BE2C (cell line): ENCODE data around the gene CPN2. TPM values are rescaled to one million over a fixed set of nuclear protein-coding genes. Genes with fewer than 3 reads are reported as not detected.

Experiments
- DNase-seq: peaks from one replicate; pipeline ENCODE4 v3.0.0-alpha.2; 2020
- H3K27me3 ChIP-seq: fragments of 250-450 bp; sonication (Bioruptor Pico); 2 replicates; pipeline ENCODE4 v1.5.1; 2020; ENCODE audit warnings: mild to moderate bottlenecking
- H3K36me3 ChIP-seq: fragments of 250-450 bp; sonication (Bioruptor Pico); 2 replicates; pipeline ENCODE4 v1.5.1; 2020; ENCODE audit warnings: mild to moderate bottlenecking
- H3K4me1 ChIP-seq: fragments of 250-450 bp; sonication (Bioruptor Pico); 2 replicates; pipeline ENCODE4 v1.5.1; 2020
- H3K4me3 ChIP-seq: 2 replicates; pipeline ENCODE4 v1.5.1; 2011; ENCODE audit warnings: low read depth, low read length
- H3K9me3 ChIP-seq: fragments of 250-450 bp; sonication (Bioruptor Pico); 2 replicates; pipeline ENCODE4 v1.5.1; 2020
- polyA plus RNA-seq: library from polyadenylated mRNA; unstranded; fragments of >200 nt; gene quantifications from one replicate; pipeline ENCODE4 v1.2.1, GENCODE V29; 2012; ENCODE audit warnings: low read depth, missing spikeins; ENCODE audit not compliant: insufficient read length, insufficient read depth
- TF ChIP-seq, protein P1 (sequence below): IDR thresholded peaks from 2 replicates; pipeline ENCODE4 v1.5.1; 2012; ENCODE audit warnings: mild to moderate bottlenecking, low read depth, low read length

Gene CPN2, protein sequence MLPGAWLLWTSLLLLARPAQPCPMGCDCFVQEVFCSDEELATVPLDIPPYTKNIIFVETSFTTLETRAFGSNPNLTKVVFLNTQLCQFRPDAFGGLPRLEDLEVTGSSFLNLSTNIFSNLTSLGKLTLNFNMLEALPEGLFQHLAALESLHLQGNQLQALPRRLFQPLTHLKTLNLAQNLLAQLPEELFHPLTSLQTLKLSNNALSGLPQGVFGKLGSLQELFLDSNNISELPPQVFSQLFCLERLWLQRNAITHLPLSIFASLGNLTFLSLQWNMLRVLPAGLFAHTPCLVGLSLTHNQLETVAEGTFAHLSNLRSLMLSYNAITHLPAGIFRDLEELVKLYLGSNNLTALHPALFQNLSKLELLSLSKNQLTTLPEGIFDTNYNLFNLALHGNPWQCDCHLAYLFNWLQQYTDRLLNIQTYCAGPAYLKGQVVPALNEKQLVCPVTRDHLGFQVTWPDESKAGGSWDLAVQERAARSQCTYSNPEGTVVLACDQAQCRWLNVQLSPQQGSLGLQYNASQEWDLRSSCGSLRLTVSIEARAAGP
- not detected for polyA plus RNA-seq

- H3K36me3 ChIP-seq = no peaks in the 10 kb centered on the region
- H3K9me3 ChIP-seq = no peaks in the 10 kb centered on the region
- no peak within 1 kb of the TSS for H3K4me3 ChIP-seq
- TF ChIP-seq, protein P1, sequence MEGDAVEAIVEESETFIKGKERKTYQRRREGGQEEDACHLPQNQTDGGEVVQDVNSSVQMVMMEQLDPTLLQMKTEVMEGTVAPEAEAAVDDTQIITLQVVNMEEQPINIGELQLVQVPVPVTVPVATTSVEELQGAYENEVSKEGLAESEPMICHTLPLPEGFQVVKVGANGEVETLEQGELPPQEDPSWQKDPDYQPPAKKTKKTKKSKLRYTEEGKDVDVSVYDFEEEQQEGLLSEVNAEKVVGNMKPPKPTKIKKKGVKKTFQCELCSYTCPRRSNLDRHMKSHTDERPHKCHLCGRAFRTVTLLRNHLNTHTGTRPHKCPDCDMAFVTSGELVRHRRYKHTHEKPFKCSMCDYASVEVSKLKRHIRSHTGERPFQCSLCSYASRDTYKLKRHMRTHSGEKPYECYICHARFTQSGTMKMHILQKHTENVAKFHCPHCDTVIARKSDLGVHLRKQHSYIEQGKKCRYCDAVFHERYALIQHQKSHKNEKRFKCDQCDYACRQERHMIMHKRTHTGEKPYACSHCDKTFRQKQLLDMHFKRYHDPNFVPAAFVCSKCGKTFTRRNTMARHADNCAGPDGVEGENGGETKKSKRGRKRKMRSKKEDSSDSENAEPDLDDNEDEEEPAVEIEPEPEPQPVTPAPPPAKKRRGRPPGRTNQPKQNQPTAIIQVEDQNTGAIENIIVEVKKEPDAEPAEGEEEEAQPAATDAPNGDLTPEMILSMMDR = no peak
- DNase-seq = no peak
- H3K27me3 ChIP-seq = no peaks in the 10 kb centered on the region
- no peaks in the 10 kb centered on the region for H3K4me1 ChIP-seq
Observed at GRCh38 chr3:194351080-194351672, at the start of gene CPN2. CPN2 (minus strand) TSS chr3:194351328; CDS start chr3:194342702, 8,626 bp downstream.

DNA sequence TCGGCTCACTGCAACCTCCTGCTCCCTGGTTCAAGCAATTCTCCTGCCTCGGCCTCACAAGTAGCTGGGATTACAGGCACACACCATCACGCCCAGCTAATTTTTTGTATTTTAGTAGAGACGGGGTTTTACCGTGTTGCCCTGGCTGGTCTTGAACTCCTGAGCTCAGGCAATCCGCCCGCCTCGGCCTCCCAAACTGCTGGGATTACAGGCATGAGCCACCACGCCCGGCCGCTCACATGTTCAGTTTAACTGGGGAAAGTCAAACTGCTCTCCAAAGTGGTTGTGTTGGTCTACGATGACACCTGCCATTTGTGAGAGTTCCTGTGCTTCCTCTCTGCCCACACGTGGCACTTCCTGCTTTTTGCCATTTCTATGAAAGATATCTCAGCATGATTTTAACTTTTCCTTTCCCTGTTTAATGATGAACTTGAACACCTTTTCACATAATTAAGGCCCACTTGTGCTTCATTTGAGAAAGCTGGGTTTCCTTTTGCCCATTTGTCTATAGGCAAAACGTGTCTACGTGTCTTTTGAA, 48.8 kb upstream of the CPN2 start:
- H3K4me3 ChIP-seq = no peak overlapping the region
- DNase-seq = no peak
- TF ChIP-seq, protein P1 = no peak

GRCh38 chr3:194399166-194399565, 48.0 kb upstream of the CPN2 start, which contains the start of gene GP5:
GP5 (minus strand) TSS chr3:194399266; CDS start chr3:194398282, 984 bp downstream.
- H3K9me3 ChIP-seq = no peaks in the 10 kb centered on the region
- TF ChIP-seq, protein P1 = no peak
- H3K27me3 ChIP-seq = no peaks in the 10 kb centered on the region
- peaks cover 3% of the 10 kb centered on the region; the same call in 1 of the 2 replicates for H3K36me3 ChIP-seq
- no peak for DNase-seq
- H3K4me1 ChIP-seq = no peaks in the 10 kb centered on the region
- peak within 1 kb of the TSS; percentile 40 for H3K4me3 ChIP-seq

More for the DNA sequence above, 48.8 kb upstream of the CPN2 start:
- Histone ChIP-seq H3K9me3 (no peaks in the 10 kb centered on the region), H3K36me3 (peaks cover 6% of the 10 kb centered on the region), H3K4me1 (no peaks in the 10 kb centered on the region), H3K27me3 (no peaks in the 10 kb centered on the region)

DNA sequence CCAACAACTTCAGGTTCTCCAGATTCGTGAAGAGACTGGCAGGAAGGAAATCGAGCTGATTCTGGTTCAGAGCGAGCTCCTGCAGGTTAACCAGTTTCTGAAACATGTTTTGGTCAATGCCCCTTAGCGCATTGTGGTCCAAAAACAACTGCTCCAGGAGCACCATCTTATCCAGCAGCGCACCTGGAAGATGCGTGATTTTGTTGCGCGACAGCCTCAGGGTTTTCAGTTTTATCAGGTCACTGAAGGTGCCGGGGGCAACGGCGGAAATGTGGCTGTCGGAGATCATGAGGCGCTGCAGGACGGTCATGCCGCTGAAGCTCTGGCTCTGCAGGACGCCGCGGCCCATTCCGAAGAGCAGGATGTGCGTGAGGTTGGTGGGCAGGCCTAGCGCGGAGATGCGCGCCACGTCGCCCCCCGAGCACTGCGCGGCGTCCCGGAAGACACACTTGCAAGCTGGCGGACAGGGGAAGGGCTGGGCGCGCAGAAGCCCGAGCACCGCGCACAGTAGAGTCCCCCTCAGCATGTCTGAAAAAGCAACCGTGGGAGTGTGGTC, 46.7 kb upstream of the CPN2 start:
- Histone ChIP-seq H3K4me3 (peak overlapping the region; percentile 40), H3K36me3 (no peaks in the 10 kb centered on the region), H3K4me1 (no peaks in the 10 kb centered on the region)

DNA sequence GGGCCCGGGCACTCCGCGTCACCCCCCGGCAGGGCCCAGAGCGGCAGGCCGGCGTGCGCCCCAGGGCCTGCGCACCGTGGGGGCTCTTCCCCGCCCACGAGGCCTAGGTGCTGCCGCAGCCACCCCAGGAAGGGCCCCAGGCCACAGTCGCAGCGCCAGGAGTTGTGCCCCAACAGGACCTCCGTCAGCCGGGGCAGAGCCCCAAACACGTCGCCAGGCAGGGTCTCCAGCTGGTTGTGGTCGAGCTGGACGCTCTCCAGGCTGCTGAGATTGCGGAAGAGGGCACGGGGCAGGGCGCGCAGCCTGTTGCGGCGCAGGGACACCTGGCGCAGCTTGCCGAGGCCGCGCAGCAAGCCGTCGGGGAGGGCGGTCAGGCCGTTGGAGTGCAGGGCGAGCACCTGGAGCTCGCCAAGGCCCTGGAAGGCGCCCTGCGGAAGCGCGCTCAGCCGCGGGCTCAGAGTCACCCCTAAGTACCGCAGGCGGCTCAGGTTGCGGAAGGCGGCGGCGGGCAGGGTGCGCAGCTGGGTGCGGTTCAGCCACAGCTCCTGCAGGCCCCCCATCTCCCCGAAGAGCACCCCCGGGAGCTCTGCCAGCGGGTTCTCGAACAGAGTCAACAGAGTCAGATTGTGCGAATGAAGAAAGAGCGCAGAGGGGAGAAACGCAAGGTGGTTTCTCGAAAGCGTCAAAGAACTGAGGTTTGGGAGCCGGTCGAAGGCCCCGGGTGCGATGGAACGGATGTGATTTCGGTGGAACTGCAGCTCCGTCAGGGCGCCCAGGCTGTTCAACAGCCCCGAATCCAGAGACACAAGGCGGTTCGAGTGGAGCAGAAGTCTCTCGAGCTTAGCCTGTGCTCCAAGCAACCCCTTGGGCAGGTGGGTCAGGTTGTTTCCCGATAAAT, 46.0 kb upstream of the CPN2 start:
- Histone ChIP-seq H3K4me3 (no peak overlapping the region), H3K4me1 (no peaks in the 10 kb centered on the region), H3K36me3 (no peaks in the 10 kb centered on the region), H3K27me3 (no peaks in the 10 kb centered on the region), H3K9me3 (no peaks in the 10 kb centered on the region)
- TF ChIP-seq, protein P1 = no peak
- DNase-seq = no peak

More for the DNA sequence above, 46.7 kb upstream of the CPN2 start:
- TF ChIP-seq, protein P1 = no peak
- H3K27me3 ChIP-seq = no peaks in the 10 kb centered on the region
- no peaks in the 10 kb centered on the region for H3K9me3 ChIP-seq
- DNase-seq = peak; percentile 36
